DND-41 (cell line): ENCODE measurements around the gene MISP3.

ENCODE experiments used
- CTCF ChIP-seq: IDR thresholded peaks from 2 replicates; pipeline ENCODE4 v1.5.1; 2012; ENCODE audit warnings: borderline replicate concordance, low read length, moderate library complexity, mild to moderate bottlenecking; ENCODE audit not compliant: poor library complexity, severe bottlenecking; ENCODE audit errors: extremely low read depth
- EZH2 ChIP-seq: IDR thresholded peaks from 3 replicates; pipeline ENCODE4 v1.6.1; 2012; ENCODE audit warnings: borderline replicate concordance, low read depth, mild to moderate bottlenecking, moderate library complexity, low read length, inconsistent platforms; ENCODE audit not compliant: severe bottlenecking

DNA sequence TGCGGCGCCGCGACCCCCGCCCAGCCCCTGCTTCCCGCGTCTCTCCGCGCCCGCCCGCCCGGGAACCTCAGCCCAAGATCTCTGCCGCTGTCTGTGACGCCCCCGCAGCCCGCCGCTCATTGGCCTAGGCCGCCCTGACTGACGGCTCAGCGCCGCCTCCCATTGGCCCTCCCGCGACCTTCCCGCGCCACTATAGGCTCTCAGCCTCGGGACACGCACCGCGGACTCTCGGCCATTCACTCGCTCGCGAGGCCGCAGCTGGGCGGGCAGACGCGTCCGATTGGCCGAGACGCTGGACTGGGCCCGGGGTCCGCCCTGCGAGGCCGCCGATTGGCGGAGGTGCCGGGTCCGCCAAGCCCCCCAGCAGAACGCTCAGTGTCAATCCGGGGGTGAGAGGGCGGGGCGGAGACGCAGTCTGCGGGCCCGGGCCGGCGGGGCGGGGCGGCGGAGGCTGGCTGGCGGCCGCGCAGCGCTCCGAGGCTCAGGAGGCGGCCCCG lies 45.1 kb downstream of the MISP3 start, which contains the start of gene PRKACA:
- TF ChIP-seq CTCF (no peak), EZH2 (no peak)
